ENCODE results near the gene MACF1. TPM values are rescaled to one million over a fixed set of nuclear protein-coding genes. Genes with fewer than 3 reads are reported as not detected.

The MACF1 gene
- total RNA-seq, 4 donors from 2014 or later, result 78.7 to 139 (median 113) TPM

DNA sequence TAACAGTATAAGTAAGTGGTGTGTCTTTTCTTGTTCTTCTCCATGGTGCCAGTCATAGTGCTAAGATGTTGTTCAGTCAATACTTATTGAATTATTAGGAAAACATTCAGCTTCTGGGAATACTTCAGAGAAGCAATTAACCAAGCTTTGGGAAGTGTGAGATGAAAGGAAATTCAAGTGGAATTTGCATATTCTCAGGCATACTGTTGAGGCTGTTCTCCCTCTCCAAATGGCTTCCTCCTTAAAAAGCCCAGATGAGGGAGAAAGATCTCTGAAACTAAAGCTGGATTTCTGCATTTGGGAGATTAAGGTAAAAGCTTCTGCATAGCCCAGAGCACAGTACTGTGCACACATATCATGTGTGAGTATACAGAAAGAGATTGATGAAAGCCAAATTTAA is 73.4 kb downstream of the MACF1 start:
- TF ChIP-seq POLR2A (IDR thresholded peaks at IDR 0.05), result no peak
- TF ChIP-seq, protein P1, sequence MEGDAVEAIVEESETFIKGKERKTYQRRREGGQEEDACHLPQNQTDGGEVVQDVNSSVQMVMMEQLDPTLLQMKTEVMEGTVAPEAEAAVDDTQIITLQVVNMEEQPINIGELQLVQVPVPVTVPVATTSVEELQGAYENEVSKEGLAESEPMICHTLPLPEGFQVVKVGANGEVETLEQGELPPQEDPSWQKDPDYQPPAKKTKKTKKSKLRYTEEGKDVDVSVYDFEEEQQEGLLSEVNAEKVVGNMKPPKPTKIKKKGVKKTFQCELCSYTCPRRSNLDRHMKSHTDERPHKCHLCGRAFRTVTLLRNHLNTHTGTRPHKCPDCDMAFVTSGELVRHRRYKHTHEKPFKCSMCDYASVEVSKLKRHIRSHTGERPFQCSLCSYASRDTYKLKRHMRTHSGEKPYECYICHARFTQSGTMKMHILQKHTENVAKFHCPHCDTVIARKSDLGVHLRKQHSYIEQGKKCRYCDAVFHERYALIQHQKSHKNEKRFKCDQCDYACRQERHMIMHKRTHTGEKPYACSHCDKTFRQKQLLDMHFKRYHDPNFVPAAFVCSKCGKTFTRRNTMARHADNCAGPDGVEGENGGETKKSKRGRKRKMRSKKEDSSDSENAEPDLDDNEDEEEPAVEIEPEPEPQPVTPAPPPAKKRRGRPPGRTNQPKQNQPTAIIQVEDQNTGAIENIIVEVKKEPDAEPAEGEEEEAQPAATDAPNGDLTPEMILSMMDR (IDR thresholded peaks at IDR 0.05 in 4 of 5, conservative IDR thresholded peaks at IDR 0.05 in 1 of 5), result no peak
- Histone ChIP-seq H3K4me1 (peaks cover 8 to 12% of the 10 kb centered on the region in 2 donors), H3K36me3 (peaks cover 0 to 6% of the 10 kb centered on the region in 2 donors), H3K9me3 (no peaks in the 10 kb centered on the region), H3K27ac (no peak overlapping the region), H3K27me3 (no peaks in the 10 kb centered on the region), H3K4me3 (no peak overlapping the region)
- intact Hi-C loops (cut with DNase I; ENCODE audit: low total_unique reads) (no loop called here), in situ Hi-C loops (cut with MboI; ENCODE audit: low sequenced_read_pairs in 4 of 4) (no loop called here)
- ATAC-seq, result no peak
- DNase-seq, result no peak

DNA sequence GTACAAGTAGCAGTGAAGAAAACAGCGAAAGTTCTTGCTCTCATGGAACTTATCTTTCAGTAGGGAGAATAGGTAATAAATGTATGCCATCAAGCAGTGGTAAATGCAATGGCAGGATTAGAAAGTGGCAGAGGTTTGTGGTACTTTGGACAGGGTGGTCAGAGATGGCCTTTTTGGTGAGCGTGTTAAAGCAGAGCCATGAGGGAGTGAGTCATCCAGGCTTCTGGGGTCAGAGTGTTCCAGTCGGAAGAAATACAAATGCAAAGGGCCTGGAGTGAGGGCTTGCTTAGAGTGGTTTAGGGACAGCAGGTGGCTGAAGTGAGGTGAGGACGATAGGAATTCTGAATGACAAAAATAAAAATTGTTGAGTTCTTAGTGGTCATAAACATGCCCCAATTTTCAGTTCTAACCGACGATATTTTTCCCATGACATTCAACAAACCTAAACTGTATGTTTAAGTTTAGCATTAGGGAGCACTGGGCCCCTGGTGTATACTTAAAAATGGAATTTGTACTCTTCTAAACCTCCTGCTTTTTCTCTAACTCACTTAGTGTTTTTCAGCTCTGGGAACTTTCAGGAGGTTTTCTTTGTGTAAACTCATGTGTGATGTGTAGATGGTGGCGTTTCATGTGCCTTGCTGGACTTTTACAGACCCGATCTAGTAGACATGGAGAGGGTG is 78.2 kb downstream of the MACF1 start:
- H3K27me3 ChIP-seq, result no peaks in the 10 kb centered on the region
- peak; percentile 78 to 87 for ATAC-seq
- peaks cover 8 to 12% of the 10 kb centered on the region in 2 donors for H3K4me1 ChIP-seq
- H3K27ac ChIP-seq, result peak overlapping the region in 2 of 4 donors; percentile 21 to 49
- H3K9me3 ChIP-seq, result no peaks in the 10 kb centered on the region
- TF ChIP-seq, protein P1 (IDR thresholded peaks at IDR 0.05 in 4 of 5, conservative IDR thresholded peaks at IDR 0.05 in 1 of 5), result no peak
- no peak for TF ChIP-seq POLR2A (IDR thresholded peaks at IDR 0.05)
- intact Hi-C loops (cut with DNase I; ENCODE audit: low total_unique reads) (no loop called here), in situ Hi-C loops (cut with MboI; ENCODE audit: low sequenced_read_pairs in 4 of 4) (no loop called here)
- H3K36me3 ChIP-seq, result peaks cover 3 to 53% of the 10 kb centered on the region in 2 donors
- DNase-seq, result no peak
- H3K4me3 ChIP-seq, result no peak overlapping the region

DNA sequence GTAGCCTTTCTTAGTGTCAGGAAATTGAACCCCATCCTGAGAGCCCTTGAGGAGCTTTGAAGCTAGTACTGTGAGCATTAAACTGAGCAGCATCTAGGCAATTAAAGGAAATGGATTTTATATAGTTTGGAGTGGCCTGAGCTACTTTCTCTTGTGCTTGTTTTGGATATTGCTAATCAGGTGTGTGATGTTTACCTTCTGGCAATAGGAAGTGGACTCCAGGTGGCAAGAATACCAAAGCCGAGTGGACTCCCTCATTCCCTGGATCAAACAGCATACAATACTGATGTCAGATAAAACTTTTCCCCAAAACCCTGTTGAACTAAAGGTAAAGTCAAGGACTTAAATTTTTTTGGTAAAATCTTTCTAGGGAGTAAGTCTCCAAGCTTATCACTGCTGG is 79.4 kb downstream of the MACF1 start:
- no peak for TF ChIP-seq POLR2A (IDR thresholded peaks at IDR 0.05)
- TF ChIP-seq, protein P1 (IDR thresholded peaks at IDR 0.05 in 4 of 5, conservative IDR thresholded peaks at IDR 0.05 in 1 of 5), result no peak
- in situ Hi-C loops (cut with MboI; ENCODE audit: low sequenced_read_pairs in 4 of 4) (no loop called here), intact Hi-C loops (cut with DNase I; ENCODE audit: low total_unique reads) (no loop called here)
- no peak overlapping the region for H3K27ac ChIP-seq
- peaks cover 3 to 6% of the 10 kb centered on the region in 2 donors for H3K4me1 ChIP-seq
- peaks cover 3 to 65% of the 10 kb centered on the region in 2 donors for H3K36me3 ChIP-seq
- no peaks in the 10 kb centered on the region for H3K9me3 ChIP-seq
- DNase-seq (no peak), ATAC-seq (no peak)
- no peaks in the 10 kb centered on the region for H3K27me3 ChIP-seq
- H3K4me3 ChIP-seq, result no peak overlapping the region

DNA sequence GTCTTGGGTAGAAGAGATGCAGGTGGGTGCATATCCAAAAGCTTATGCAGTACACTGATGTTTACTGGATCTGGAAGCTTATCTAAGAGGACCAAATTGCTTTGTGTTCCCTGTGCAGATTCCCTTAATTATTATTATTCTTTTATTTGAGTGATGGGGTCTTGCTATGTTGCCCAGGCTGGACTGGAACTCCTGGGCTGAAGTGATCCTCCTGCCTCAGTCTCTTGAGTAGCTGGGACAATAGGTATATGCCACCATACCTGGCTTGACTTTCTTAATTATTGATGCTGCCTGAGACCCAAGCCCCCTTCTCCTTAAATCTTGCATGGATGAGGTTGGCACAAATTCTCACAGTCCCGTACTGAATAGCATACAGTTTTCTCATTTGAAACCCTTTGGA is 83.0 kb downstream of the MACF1 start:
- DNase-seq (no peak), ATAC-seq (no peak)
- TF ChIP-seq POLR2A (IDR thresholded peaks at IDR 0.05), result no peak
- TF ChIP-seq, protein P1 (IDR thresholded peaks at IDR 0.05 in 4 of 5, conservative IDR thresholded peaks at IDR 0.05 in 1 of 5), result no peak
- no peaks in the 10 kb centered on the region for H3K27me3 ChIP-seq
- peaks cover 3 to 71% of the 10 kb centered on the region in 2 donors for H3K36me3 ChIP-seq
- H3K27ac ChIP-seq, result no peak overlapping the region
- in situ Hi-C loops (cut with MboI; ENCODE audit: low sequenced_read_pairs in 4 of 4) (no loop called here), intact Hi-C loops (cut with DNase I; ENCODE audit: low total_unique reads) (no loop called here)
- no peak overlapping the region for H3K4me3 ChIP-seq
- H3K4me1 ChIP-seq, result no peaks in the 10 kb centered on the region
- H3K9me3 ChIP-seq, result no peaks in the 10 kb centered on the region

All from gastrocnemius medialis (tissue), 4 donors.